Gastrocnemius medialis (tissue), 4 donors: ENCODE results near the gene TMTC3. TPM values are rescaled to one million over a fixed set of nuclear protein-coding genes. Genes with fewer than 3 reads are reported as not detected.
"Not testable (repeated sequence)": the region's sequence is repeated elsewhere in the genome, so short reads cannot be mapped to it uniquely, and the experiment has no call there.

Source experiments
- ATAC-seq, 2 donors: fragments of 150-250 bp; one replicate each; pipeline ENCODE4 v1.9.1; 2016
- DNase-seq, 2 donors: peaks; one replicate each; pipeline ENCODE4 v3.0.0-alpha.2; 2019
- H3K27ac ChIP-seq, 4 donors: fragments of 200-600 bp; sonication (generic); 1 replicate in 1 of 4; 2 replicates in 3 of 4; pipeline ENCODE4 v1.5.1; 2016 to 2018; ENCODE audit warnings: mild to moderate bottlenecking in 2 of 4, moderate library complexity in 1 of 4
- H3K27me3 ChIP-seq, 3 donors: fragments of 200-600 bp; sonication (generic) in 2 of 3; 1 replicate in 1 of 3; 2 replicates in 2 of 3; pipeline versions ENCODE4 v1.5.1 to v1.6.0; 2016 to 2019; ENCODE audit warnings: mild to moderate bottlenecking in 1 of 3, moderate library complexity in 1 of 3
- H3K36me3 ChIP-seq, 2 donors: fragments of 200-600 bp; sonication (generic) in 1 of 2; one replicate each; pipeline ENCODE4 v1.5.1; 2017 to 2018
- H3K4me1 ChIP-seq, 2 donors: fragments of 200-600 bp; sonication (generic) in 1 of 2; one replicate each; pipeline ENCODE4 v1.5.1; 2016 to 2017; ENCODE audit warnings: mild to moderate bottlenecking in 2 of 2
- H3K4me3 ChIP-seq, 4 donors: fragments of 200-600 bp; sonication (generic) in 3 of 4; 1 replicate in 1 of 4; 2 replicates in 3 of 4; pipeline ENCODE4 v1.5.1; 2016 to 2019; ENCODE audit warnings: mild to moderate bottlenecking in 2 of 4
- H3K9me3 ChIP-seq, 3 donors: fragments of 200-600 bp; sonication (generic) in 2 of 3; 1 replicate in 1 of 3; 2 replicates in 2 of 3; pipeline ENCODE4 v1.5.1; 2016 to 2019
- CTCF ChIP-seq, 5 experiments: fragments of 450-650 bp in 3 of 5; fragments of 200-600 bp in 2 of 5; sonication (generic) in 2 of 5; IDR thresholded peaks in 4 of 5; conservative IDR thresholded peaks in 1 of 5; 1 replicate in 4 of 5; 2 replicates in 1 of 5; pipeline ENCODE4 v1.5.1; 2016 to 2019; ENCODE audit warnings: antibody characterized with exemption in 5 of 5, mild to moderate bottlenecking in 3 of 5, moderate library complexity in 3 of 5
- POLR2A ChIP-seq, 2 donors: fragments of 450-650 bp; IDR thresholded peaks; one replicate each; pipeline ENCODE4 v1.6.1; 2017; ENCODE audit warnings: antibody characterized with exemption in 2 of 2, mild to moderate bottlenecking in 2 of 2, moderate library complexity in 2 of 2
- in situ Hi-C, 4 donors: fragments of 200-750 bp; cut with MboI; loops; one replicate each; pipeline versions ENCODE4 v1.15.0 to v1.8.0; 2017; ENCODE audit warnings: low sequenced_read_pairs in 4 of 4
- intact Hi-C: fragments of 100-400 bp; cut with DNase I; formaldehyde crosslinking; loops from one replicate; pipeline ENCODE4 v1.15.1; 2023; ENCODE audit warnings: low total_unique reads
- total RNA-seq, 4 donors: library from RNA; depleted of rRNA; stranded (reverse); fragments of >200 nt; gene quantifications; one replicate each; pipeline versions ENCODE4 v1.1.0 to v1.2.3, GENCODE V29; 2016

TMTC3 gene
- total RNA-seq, 4 donors from 2014 or later, result 4.9 to 15.9 (median 6.6) TPM

GRCh38 chr12:88127855-88128254, 14.3 kb upstream of the TMTC3 start:
- DNase-seq (no peak), ATAC-seq (no peak)
- peaks cover 0 to 38% of the 10 kb centered on the region in 2 donors for H3K36me3 ChIP-seq
- in situ Hi-C loops (loop anchor here in 2 of 4 donors (25.0 kb wide), 2 partner anchors 859 to 884 kb away; no protein-coding TSS in a partner anchor), intact Hi-C loops (no loop called here)
- no peak overlapping the region for H3K27ac ChIP-seq
- H3K4me1 ChIP-seq, result peaks cover 0 to 5% of the 10 kb centered on the region in 2 donors
- H3K27me3 ChIP-seq, result no peaks in the 10 kb centered on the region
- no peaks in the 10 kb centered on the region for H3K9me3 ChIP-seq
- H3K4me3 ChIP-seq, result no peak overlapping the region
- no peak for TF ChIP-seq POLR2A (IDR thresholded peaks at IDR 0.05)
- TF ChIP-seq CTCF (IDR thresholded peaks at IDR 0.05 in 4 of 5, conservative IDR thresholded peaks at IDR 0.05 in 1 of 5), result no peak

- Histone ChIP-seq H3K4me1 (peaks cover 0 to 5% of the 10 kb centered on the region in 2 donors), H3K9me3 (no peaks in the 10 kb centered on the region), H3K27me3 (no peaks in the 10 kb centered on the region), H3K36me3 (peaks cover 0 to 28% of the 10 kb centered on the region in 2 donors), H3K27ac (no peak overlapping the region), H3K4me3 (no peak overlapping the region)
- no peak for DNase-seq
- in situ Hi-C loops, result loop anchor here in 2 of 4 donors (25.0 kb wide), 2 partner anchors 855 to 880 kb away; no protein-coding TSS in a partner anchor
- ATAC-seq, result no peak
- TF ChIP-seq POLR2A (IDR thresholded peaks at IDR 0.05) (no peak), CTCF (IDR thresholded peaks at IDR 0.05 in 4 of 5, conservative IDR thresholded peaks at IDR 0.05 in 1 of 5) (no peak)
- intact Hi-C loops, result no loop called here
These were observed 9.7 kb upstream of the TMTC3 start for GRCh38 chr12:88132392-88132791.

GRCh38 chr12:88133181-88133580, 8.9 kb upstream of the TMTC3 start:
- ATAC-seq, DNase-seq, H3K4me1 ChIP-seq, intact Hi-C loops, H3K27me3 ChIP-seq, H3K4me3 ChIP-seq, H3K9me3 ChIP-seq, H3K27ac ChIP-seq: not testable (repeated sequence)
- H3K36me3 ChIP-seq, result peaks cover 0 to 28% of the 10 kb centered on the region in 2 donors
- in situ Hi-C loops, result loop anchor here in 2 of 4 donors (25.0 kb wide), 2 partner anchors 854 to 879 kb away; no protein-coding TSS in a partner anchor

- DNase-seq, H3K27ac ChIP-seq, H3K27me3 ChIP-seq, H3K9me3 ChIP-seq, ATAC-seq, H3K4me3 ChIP-seq: not testable (repeated sequence)
- peaks cover 13 to 18% of the 10 kb centered on the region in 2 donors for H3K4me1 ChIP-seq
- peaks cover 0 to 12% of the 10 kb centered on the region in 2 donors for H3K36me3 ChIP-seq
- intact Hi-C loops, result loop anchor here (5.0 to 10.0 kb wide), 3 partner anchors 435 to 1565 kb away; partner anchors contain the start of genes ATP2B1 and DUSP6
- in situ Hi-C loops, result loop anchor here in 2 of 4 donors (25.0 kb wide), 2 partner anchors 848 to 873 kb away; no protein-coding TSS in a partner anchor
These were observed 2.4 kb upstream of the TMTC3 start for GRCh38 chr12:88139711-88140110.

- no peak for ATAC-seq
- Histone ChIP-seq H3K27me3 (no peaks in the 10 kb centered on the region), H3K9me3 (no peaks in the 10 kb centered on the region), H3K4me3 (peak overlapping the region; percentile 66 to 85 (median 72)), H3K27ac (peak overlapping the region; percentile 65 to 79 (median 72)), H3K36me3 (peaks cover 0 to 6% of the 10 kb centered on the region in 2 donors), H3K4me1 (peaks cover 13 to 18% of the 10 kb centered on the region in 2 donors)
- DNase-seq, result no peak
- intact Hi-C loops, result loop anchor here (5.0 to 10.0 kb wide), 3 partner anchors 433 to 1563 kb away; partner anchors contain the start of genes ATP2B1 and DUSP6
- TF ChIP-seq CTCF (IDR thresholded peaks at IDR 0.05 in 4 of 5, conservative IDR thresholded peaks at IDR 0.05 in 1 of 5), result no peak
- no peak for TF ChIP-seq POLR2A (IDR thresholded peaks at IDR 0.05)
- in situ Hi-C loops, result loop anchor here in 2 of 4 donors (25.0 kb wide), 2 partner anchors 846 to 871 kb away; no protein-coding TSS in a partner anchor
These were observed 708 bp upstream of the TMTC3 start for GRCh38 chr12:88141425-88141773.
